Activated CD8-positive, alpha-beta memory T cell treated with anti-CD3 and anti-CD28 coated beads, Interleukin-2, amount 50 U/mL, for 4 hours (primary cell): ENCODE measurements around the gene ACOX3.
"Not testable (repeated sequence)": the region's sequence is repeated elsewhere in the genome, so short reads cannot be mapped to it uniquely, and the experiment has no call there.

Experiments
- DNase-seq: peaks from one replicate; pipeline ENCODE4 v3.0.0-alpha.2; 2020

ACOX3 gene

GRCh38 chr4:8349664-8350236 lies 90.8 kb downstream of the ACOX3 start:
- no peak for DNase-seq

DNA sequence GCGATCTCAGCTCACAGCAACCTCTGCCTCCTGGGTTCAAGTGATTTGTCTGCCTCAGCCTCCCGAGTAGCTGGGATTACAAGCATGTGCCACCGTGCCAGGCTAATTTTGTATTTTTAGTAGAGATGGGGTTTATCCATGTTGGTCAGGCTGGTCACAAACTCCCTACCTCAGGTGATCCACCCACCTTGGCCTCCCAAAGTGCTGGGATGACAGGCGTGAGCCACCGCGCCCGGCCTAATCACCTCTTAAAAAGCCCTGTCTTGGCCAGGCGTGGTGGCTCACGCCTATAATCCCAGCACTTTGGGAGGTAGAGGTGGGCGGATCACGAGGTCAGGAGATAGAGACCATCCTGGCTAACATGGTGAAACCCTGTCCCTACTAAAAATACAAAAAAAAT lies 91.3 kb downstream of the ACOX3 start:
- not testable (repeated sequence) for DNase-seq

DNA sequence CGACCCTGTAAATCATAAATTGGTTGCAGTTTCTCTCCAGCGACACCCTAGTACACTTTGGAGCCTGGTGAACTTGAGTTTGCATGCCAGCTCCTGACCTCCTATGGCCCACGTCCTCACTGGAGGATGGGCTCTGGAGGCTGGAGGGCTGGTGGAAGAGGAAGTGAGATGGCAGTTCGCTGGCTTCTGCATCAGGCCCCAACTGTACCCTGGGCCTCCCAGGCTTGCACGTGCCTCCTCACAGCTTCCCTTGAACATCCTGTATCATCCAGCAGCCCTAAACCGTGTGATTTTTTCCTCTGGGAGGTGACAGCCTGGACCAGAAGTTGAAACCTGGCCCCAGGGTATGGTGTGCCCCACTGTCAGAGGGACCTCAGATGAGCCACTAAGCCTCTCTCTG lies 92.5 kb downstream of the ACOX3 start:
- DNase-seq: no peak

DNA sequence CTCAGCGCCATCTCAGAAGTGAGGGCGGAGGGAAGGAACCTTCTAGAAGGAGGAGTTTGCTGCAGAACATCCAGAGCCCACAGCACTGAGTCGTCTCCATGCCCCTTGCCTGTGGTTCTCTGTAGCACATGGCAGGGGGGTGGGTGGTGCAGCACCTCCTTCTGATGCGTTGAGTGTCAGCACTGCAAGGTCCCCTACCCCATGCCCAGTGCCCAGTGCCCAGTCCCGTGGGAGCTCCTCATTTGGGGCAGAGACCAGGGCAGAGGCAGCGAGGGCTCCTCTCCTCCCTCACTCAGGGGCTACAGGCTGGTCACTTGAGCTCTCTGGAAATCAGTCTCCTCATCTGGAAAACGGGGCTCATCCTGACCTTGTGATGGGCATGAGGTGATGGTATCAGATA lies 92.9 kb downstream of the ACOX3 start:
- no peak for DNase-seq

GRCh38 chr4:8346838-8347605 lies 93.5 kb downstream of the ACOX3 start:
- no peak for DNase-seq

DNA sequence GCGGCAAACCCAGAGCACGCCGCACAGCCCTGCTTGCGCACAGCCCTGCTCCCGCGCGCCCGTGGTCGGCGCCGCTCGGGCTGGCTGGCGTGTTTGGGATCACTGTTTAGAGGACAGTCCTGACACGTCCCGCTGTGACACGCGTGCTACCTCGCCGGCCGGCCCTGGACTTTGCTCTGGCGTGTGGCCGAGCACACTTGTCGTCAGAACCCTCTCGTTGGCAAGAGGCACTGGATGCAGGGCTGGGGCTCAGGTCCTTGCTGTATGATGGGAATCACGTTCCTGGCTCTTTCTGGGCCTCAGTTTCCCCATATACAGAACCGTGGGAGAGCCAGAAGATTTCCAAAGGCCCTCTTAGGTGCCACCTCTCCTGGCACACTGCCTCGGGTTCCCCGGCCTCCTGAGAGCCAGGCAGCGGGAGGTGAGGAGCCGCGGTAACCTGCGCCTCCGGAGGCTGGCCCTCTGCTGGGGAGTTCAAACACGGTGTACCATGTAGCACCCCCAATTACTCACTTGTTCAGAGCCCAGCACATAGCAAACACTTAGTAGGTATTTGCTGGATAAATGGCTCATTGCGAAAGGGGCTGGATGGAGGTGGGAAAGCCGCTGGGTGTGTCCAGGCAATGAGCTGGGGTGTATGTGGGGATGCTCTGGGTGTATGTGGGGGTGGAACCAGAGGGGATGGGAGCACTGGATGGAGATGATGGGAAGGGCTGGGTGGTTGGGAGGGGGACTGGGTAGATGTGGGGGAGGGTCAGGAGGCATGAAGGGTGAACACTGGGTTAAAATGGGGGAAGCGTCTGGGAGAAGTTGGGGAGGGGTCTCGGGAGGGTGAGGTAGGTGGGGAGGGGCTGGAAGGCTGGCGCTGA lies 94.3 kb downstream of the ACOX3 start:
- DNase-seq: no peak

DNA sequence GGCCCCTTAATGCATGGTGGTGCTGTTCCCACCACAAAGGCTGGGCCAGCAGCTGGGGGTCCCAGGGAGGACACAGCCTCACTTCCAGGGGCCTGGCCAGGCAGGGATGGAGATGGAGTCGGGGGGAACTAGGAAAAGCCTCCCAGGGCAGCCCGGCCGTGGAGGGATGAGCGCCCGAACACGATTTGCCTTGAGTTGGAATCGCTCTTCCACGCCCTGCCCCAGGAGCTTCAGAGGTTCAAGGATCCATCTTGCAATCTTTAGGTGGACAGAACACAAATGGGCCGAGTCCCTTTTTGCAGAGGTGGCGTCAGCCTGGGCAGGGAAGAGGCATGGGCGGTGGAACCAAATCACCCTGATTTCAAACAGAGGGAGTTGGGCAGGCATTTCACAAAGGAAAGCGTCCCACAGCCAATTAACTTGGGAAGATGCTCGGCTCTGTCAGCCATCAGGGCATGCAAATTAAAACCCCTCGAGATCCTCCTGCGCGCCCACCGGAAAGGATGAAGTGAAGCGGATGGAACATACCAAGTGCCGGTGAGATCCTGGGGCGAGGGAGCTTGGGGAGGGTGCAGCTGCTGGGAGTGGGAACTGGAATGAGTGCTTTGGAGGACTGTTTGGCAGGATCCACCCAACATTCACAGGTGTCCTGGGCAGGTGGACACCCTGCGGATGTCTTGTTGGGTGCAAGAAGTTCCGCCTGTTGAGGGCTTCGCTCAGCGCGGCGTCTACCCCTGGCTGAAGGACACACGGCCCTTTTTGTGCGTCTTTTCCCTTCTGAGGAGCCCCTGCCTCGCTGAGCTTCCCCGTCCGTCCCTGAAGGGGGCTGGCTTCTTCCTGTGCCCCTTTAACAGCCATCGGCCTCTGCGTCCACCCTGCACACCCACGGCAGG lies 95.2 kb downstream of the ACOX3 start:
- DNase-seq: no peak

GRCh38 chr4:8344377-8344776 lies 96.1 kb downstream of the ACOX3 start:
- no peak for DNase-seq

GRCh38 chr4:8343967-8344331 lies 96.6 kb downstream of the ACOX3 start:
- DNase-seq: no peak

DNA sequence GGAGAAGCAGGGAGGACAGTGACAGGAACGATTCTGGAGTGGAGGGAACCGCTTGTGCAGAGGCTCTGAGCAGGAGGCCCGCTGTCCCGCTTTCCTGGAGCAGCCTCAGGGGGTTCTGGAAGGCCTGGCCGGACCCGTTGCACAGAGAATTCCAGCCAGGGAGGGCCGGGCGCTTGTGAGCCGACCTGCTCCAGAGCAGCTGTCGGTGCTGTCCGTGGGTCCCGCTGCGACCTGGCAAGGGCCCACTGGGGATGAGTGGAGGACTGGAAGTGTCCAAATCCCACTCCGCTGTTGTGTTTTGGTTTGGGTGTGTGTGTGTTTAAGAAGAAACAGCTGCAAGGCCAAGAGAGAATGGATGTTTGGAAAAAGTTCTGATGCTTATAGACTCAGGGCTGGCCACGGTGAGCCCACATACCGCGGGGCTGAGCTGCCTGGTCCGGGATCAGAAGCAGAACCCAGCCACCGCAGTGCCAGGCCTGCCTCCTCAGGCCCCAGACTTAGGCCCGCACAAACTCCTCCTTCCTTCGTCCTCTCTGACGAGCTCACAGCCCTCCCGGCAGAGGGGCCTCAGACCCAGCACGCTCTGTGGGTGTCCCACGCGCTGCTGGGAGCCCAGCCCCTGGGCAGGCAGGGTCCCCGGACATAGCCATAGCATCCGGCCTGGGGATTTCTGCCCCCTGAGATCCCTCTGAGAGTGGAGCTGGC lies 97.1 kb downstream of the ACOX3 start:
- no peak for DNase-seq

- no peak for DNase-seq
These were observed 97.8 kb downstream of the ACOX3 start for GRCh38 chr4:8342651-8343261.

DNA sequence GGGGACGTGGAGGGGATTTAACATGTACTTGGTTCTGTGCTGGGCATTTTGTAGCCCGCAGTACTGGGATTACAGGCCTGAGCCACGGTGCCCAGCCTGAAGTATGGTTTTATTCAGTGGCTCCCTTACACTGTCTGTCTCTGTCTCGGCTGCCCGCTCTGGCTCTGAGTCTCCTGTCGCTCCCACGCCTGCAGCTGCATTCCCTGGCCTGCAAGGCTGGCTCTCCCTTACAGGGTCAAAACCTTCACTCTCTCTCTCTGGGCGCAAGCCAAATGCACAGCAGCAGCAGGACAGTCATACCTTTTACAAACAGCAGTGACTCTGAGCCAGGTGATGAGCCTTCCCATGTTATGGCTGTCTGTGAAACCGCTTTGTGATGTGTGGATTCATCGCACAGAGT lies 98.8 kb downstream of the ACOX3 start:
- no peak for DNase-seq

DNA sequence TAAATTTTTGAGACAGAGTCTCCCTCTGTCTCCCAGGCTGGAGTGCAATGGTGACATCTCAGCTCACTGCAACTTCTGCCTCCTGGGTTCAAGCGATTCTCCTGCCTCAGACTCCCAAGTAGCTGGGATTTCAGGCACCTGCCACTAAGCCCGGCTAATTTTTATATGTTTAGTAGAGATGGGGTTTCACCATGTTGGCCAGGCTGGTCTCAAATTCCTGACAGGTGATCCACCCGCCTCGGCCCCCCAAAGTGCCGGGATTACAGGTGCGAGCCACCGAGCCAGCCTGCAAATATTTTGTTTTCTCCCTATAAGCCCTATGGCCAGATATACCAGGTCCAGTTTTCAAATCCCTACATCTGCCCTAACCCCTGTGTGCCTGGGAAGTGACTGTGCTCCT lies 99.2 kb downstream of the ACOX3 start:
- DNase-seq: not testable (repeated sequence)

- DNase-seq: no peak
These were observed 99.7 kb downstream of the ACOX3 start for GRCh38 chr4:8340781-8341241.

GRCh38 chr4:8338351-8338961 lies 102.1 kb downstream of the ACOX3 start:
- DNase-seq: no peak

- no peak for DNase-seq
These were observed 104.0 kb downstream of the ACOX3 start for GRCh38 chr4:8336412-8337075.

DNA sequence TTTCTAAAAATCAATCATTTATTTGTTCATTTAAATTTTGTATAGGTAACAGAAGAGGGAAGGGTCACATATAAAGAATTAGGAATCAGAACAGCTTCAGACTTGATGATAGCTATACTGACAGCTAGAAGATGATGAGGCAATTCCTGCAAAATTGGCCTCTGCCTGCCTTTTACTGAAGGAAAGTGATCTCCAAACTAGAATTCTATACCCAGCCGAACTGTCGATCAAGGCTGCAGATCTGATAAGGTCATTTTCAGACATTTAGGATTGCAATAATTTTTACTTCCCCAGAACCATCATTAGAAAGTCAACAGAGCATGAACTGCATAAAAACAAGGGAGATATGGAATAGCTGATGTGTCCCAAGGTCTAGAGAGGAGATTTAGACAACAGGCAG lies 104.7 kb downstream of the ACOX3 start:
- no peak for DNase-seq

- no peak for DNase-seq
These were observed 105.6 kb downstream of the ACOX3 start for GRCh38 chr4:8334786-8335460.

GRCh38 chr4:8333726-8334460 lies 106.6 kb downstream of the ACOX3 start:
- no peak for DNase-seq
